Loucy (cell line): ENCODE results near the gene FFAR3.

ENCODE experiments used
- EZH2phosphoT487 ChIP-seq: fragments of 200-600 bp; IDR thresholded peaks from 2 replicates; pipeline ENCODE4 v1.6.1; 2018; ENCODE audit warnings: antibody characterized with exemption, mild to moderate bottlenecking, moderate library complexity, borderline replicate concordance
- TF ChIP-seq, protein P1 (sequence below): fragments of 200-600 bp; sonication (generic); conservative IDR thresholded peaks from 2 replicates; pipeline ENCODE4 v1.5.1; 2014; ENCODE audit warnings: mild to moderate bottlenecking, antibody characterized with exemption, low read length

GRCh38 chr19:35380450-35381124 is 22.3 kb downstream of the FFAR3 start:
- TF ChIP-seq, protein P1, sequence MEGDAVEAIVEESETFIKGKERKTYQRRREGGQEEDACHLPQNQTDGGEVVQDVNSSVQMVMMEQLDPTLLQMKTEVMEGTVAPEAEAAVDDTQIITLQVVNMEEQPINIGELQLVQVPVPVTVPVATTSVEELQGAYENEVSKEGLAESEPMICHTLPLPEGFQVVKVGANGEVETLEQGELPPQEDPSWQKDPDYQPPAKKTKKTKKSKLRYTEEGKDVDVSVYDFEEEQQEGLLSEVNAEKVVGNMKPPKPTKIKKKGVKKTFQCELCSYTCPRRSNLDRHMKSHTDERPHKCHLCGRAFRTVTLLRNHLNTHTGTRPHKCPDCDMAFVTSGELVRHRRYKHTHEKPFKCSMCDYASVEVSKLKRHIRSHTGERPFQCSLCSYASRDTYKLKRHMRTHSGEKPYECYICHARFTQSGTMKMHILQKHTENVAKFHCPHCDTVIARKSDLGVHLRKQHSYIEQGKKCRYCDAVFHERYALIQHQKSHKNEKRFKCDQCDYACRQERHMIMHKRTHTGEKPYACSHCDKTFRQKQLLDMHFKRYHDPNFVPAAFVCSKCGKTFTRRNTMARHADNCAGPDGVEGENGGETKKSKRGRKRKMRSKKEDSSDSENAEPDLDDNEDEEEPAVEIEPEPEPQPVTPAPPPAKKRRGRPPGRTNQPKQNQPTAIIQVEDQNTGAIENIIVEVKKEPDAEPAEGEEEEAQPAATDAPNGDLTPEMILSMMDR = no peak
- no peak for TF ChIP-seq EZH2phosphoT487
